Activated CD4-positive, alpha-beta T cell treated with anti-CD3 and anti-CD28 coated beads, Interleukin-2, Interleukin-4, amounts not matched to agents 100 ng/mL and 50 ng/mL, durations not matched to agents 16 hours and 8 hours (primary cell): ENCODE data around the gene ALDH1A3.

Source experiments
- DNase-seq: peaks from one replicate; pipeline ENCODE4 v3.0.0-alpha.2; 2020; ENCODE audit warnings: low spot score

Gene ALDH1A3

DNA sequence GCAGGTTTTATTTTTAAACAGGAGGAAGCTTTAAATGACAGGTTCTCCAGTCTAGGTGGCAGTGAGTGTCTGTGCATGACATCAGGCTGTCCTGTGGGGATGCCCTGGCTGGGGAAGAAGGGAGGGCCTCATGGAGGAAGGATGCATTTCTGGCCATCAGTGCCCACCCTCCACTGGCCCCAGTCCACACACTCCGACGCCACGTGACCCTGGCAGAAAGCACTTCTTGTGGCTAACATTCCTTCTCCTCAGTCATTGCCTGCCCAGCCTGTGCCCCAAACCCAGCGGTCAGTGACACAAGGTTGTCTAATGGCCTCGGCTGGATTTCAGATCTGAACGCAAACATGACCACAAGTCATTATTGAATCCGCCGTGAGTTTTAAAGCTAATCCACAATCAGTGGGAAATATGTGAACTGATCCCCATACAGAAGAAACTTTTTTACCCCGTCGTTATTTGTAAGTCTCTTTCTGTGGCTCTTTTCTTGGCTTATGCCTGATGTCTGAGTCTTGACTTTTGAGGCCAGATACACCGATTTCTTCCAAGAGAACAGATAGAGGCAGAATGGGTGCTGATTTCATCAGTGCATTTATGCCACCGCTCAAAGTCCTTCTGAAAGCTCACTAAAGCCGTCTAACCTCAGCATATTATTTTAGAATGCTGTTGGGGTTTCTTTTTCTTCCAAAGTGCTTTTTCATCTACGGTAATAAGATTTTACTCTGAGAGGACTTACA lies 22.2 kb downstream of the ALDH1A3 start:
- DNase-seq: no peak

DNA sequence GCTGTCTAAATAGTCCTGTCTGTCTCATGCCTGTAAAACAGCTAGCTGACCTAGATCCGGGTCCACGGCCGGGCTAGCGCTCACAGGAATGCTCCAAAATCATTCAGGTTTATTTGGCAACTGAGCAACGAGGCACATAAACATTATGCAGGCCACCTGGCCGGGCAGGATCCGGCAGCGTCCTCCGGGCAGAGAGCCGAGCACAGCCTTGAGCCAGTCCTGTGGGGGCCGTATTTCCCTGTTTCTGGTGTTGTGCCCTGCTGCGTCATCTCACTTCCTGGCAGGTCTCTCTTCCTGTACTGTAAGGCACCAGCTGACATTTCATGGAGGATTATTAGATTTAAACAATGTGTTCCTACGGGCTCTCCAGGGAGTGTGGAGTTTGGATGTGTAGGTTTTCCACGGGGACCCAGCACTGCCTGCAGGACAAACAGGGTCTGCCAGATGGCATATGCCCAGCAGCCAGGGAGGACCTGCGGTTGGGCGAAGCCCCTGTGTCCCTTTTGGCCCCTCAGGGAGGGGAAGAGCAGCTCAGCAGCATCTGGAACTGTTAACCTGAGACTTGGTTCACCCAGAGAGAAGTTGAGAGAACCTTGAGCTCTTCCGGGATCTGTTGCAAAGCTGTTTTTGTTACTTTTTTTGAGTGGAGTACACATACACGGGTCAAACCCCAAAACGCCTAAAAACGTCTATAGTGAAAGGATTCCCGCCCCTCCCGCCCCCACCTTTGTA lies 23.0 kb downstream of the ALDH1A3 start:
- DNase-seq: no peak

DNA sequence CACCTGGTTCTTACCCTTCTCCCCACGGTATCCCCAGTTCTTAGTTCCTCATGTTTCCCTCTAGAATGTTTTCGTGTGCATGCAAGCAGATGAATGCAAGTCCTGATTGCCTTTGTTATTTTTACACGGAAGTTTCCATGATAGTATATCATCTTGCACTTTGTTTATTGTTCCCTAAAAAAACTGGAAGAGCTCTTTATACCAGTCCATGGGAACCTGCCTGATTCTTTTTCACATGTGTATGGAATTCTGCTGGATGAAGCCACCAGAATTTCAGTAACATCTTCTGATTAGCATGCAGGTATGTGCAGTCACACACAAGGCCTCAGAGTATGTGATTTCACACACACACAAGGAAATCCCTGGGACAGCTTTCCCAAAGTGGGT lies 23.5 kb downstream of the ALDH1A3 start:
- no peak for DNase-seq

DNA sequence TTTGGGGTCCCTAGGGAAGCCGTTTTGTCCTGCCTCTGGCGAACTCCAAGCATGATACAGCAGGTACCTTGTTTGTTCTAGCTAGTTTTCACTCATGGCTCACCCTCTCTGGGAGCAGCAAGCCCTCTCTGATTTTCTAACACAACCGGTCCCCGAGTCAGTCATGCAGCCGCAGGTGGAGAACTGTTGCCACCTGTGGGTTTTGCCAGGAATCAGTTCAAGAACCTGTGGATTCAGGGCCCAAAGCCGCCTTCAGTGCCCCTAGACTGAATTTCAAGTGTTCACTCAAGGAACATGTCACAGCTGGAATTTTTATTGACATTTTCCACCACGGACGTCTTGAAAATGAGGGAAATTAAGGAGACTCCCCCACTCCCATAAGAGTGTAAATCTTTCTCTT lies 26.2 kb downstream of the ALDH1A3 start:
- no peak for DNase-seq

DNA sequence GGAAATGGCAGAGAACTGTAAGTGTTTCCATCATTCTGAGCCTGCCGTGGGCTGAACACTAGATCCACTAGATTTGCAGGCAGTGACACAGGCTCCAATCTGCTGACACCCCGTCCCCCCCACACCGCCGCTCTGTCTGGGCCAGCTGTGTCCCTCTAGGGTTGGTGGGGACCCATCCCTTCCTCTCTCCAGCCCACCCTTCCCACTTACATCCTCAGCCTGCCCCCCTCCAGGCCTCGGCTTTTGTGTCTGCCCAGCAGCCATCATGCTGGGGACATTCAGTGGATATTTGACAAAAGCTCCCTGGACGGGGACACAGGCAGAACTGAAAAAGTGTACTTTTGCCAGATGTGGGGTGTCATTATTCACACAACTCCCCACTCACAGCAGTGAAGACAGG lies 28.8 kb downstream of the ALDH1A3 start:
- no peak for DNase-seq

DNA sequence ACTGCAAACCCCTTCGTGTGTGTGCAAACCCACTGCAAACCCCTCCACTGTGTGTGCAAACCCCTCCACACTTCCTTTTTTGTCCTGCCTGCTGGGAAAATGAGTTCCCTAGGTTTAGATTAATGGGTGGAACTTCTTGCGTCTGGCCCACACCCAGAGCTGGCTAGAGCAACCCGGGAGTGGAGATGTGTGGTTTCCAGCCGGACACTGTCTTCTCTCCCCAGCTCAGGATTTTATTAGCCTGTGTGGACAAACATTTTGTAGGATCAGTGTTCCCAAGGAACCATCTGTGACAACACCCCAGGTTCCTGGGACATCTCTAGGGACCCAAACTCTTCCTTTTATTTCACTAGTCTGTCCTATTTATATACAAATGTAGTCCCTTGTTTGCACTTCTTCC lies 29.9 kb downstream of the ALDH1A3 start:
- DNase-seq: no peak

DNA sequence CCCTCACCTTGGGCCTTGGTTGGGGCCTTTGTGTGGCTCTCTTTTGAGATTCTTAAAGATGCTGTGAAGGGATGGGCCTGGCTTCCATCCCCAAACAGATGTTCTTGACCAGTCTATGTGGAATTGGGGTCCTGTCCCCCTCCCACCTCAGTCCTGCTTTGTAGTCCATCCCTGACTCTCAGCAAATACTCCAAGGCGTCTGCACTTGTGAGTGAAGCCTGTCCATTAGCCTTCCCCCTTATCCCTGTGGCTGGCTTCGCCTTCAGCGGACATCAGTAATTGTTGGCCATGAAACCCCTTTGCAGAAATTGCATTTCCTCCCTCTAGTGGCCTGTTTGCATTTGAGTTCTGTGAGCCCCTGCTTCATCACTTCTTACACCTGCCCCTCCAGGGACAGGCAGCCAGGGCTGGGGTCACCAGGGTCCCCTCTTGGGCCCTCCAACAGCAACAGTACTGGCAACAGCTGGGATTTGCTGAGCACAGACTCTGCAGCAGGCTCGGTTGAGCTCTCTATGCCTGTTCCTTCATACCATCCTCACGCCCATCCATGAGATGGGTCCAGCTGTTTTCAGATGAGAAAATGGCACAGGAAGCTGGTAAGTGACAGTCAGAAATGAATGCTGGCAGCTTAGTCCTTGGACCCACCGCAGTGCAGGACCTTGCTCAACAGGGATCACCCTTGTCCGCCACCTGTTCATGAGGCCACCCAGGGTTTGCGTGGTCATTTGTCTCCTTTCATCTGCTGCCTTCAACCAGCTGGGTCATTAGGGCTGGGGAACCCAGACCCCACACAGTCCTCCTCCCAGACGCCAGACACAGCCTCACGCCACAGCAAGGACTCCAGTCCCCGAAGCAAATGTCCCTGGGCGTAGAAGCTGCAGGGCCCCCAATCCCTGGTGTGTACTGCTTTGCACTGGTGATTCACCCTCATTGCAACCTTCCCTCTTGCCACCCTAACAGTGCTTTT lies 30.6 kb downstream of the ALDH1A3 start:
- DNase-seq: no peak

DNA sequence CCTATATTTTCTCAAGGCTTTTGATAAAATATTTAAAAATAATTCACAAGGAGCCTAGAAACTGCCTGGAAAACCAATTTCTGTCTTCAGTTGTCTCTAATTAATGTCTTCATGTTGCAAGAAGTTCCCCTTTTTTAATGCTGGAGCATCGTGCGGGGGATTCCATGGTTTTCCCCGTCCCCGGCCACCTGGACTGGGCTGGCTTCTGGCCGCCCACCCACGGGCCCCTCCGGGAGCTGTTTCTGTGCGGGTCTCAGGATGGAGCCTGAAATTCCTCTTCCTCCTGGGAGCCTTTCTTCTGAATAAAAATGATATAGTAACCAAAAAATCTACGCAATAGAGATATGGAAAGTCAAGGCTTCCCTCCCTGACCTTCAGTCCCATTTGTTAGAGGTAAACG lies 31.5 kb downstream of the ALDH1A3 start:
- no peak for DNase-seq

DNA sequence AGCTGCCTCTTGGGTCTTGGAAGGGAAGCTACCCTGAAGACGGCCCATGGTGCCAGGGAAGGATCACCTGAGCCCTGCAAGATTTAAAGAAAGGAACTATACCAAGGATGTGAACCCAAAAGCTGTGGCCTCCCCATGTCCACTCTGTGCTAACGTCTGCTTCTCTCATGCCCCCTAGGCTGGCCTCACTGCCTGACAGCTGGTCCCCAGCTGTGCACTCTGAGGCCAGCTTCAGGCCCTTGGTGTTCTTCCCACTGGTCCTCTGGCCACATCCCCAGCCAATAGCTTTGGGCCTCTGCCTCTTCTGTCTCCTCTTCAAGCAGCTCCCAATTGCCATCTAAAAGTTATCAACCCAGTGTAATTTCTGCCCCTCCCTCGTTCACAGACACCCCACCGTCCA lies 34.3 kb downstream of the ALDH1A3 start:
- DNase-seq: no peak

DNA sequence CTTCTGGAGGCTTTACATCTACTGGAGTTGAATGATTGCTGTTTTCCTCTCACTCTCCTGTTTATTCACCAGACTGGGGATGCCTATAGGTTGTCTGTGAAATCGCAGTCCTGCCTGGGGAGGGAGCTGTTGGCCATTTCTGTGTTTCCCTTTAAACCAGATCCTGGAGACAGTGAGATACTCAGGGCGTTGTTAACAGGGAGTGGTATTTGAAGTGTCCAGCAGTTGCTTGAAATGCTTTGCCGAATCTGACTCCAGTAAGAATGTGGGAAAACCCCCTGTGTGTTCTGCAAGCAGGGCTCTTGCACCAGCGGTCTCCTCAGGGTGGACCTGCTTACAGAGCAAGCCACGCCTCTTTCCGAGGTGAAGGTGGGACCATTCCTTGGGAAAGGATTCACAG lies 35.2 kb downstream of the ALDH1A3 start:
- DNase-seq: no peak

DNA sequence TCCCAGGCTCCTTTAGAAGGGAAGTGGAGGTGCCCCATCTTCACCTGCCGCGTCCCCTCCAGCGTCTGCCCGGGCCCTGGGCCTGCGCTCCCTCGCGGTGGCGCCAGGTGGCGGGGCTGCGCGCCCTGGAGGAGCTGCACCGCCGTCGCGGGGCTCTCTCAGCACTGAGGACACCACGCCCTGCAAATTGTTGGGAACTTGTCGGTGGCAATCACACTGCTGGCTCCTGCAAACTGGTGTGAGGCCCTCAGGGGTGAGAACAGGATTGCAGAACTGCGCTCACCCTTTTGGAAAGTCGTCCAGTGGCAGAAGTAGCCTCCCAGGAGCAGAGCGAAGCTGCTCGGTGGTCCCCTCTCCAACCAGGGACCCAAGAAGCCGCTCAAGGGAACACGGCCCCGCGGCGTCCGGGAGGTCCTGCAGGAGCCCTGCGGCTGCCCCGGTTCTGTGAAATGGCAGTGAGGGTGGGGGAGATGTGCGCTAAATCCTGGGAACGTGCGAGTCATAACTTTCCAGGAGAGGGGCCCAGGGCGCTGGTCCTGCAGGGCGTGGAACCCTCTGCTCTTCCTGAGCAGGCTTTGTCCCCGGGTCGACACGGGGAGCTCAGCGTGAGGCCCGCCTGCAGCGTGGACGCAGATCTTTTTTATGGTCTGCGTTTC lies 38.5 kb downstream of the ALDH1A3 start:
- DNase-seq: peak; percentile 71

DNA sequence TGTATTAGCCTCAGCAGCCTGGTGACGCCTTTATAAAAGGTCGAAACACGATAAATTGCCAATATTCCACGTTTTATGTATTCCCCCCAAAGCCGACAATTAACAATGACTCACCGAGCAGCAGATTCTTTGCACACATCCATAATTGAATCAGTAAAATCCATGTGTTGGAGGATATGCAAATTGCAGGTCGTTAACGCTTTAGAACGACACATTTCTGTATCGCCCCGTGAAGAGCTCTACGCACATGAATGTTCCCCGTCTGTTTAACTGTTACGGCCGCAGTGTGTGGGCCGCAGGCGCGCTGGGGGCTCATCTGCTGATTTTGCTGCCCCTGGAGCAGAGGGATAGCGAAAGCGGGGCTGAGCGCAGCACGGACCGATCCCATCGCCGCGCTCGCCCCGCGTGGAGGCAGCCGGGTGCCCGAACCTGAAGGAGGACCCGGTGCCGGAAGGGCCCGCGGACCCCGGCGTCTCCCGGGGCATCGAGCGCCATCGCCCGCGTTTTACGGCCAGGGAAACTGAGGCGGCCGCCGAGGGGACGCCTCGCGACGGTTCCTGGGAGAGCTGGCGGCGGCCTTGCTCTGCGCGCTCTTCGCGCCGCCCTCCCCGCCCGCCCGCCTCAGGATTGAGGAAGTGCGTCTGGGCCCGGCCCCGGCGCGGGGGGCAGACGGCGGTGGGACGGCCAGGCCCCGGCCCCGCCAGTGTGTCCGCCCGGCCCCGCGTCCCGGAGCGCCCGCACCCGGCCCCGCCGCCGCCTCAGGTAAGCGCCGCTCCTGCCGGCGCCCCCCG lies 39.3 kb downstream of the ALDH1A3 start, which contains the start of gene LRRK1:
Gene LRRK1 (plus strand): TSS at position 668 of the 791 bp plus-strand sequence. CDS start 5,276 bp downstream, outside the sequence.
- no peak for DNase-seq

DNA sequence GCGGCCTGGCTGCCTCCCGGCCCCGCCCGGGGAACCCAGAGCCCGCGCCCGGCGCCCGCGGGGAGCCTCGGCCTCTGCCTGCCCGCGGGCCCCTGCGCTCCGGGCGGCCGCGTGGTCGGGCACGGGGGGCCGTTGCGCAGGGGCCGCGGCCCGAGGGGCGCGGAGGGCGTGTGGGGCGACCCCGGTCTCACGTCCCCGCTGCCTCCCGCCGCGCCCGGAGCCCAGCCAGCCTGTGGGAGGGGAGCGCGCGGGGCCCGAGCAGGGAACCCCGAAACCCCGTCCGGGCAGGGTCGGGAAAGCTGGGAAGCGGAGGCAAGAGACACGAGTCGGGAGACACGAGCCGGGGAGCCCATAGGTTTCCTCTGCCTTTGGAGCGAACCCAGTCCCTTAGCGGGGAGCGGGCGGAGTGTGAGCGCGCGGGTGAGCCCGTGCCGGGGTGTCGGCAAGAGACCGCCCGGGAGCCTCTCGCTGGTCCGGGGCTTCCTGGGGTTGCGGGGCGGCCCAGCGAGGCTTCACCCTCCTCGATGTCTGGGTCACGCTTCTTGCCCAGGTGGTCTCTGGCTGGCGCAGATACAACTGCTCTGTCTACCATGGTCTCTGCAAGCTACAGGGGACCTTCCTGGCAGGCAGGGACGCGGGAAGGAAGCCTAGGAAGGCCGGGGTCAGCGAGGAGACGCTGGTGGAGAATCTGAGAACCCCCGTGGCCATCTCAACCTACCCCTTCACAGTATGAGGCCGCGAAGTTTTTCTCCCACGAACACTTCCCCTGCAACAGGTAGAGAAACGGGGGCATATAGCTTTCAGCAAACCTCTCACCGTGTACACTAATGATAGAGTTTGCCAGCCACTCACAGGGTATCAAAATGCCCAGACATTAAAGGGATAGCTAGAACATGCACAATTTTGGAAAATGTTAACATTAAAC lies 40.1 kb downstream of the ALDH1A3 start:
- DNase-seq: no peak

DNA sequence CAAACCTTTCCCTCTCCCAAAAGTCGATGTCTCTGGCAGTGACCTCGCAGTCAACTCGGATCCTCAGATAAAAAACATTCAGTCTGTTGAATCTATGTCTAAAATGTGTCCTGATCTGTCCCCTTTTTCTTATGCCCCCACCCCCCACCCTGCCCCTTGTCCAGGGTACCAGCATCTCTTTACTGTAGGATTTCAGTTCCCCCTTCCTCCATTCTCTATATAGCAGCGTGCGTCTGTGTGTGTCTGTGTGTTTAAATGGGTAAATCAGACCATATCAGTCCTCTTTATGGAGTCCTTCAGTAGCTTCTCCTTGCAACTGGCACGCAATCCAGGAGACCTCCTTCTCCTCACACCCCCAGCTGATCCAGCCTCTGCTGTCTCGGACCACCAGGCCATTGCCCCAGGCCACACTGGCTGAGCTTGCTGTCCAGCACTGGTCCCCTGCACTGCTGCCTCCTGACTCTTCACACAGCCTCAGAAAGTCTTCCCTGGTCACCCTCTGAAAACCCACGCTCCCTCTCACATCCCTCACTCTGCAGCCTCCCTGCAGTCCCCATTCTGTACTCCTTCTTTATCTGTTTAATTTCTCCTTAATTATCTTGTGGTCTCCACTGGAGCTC lies 41.0 kb downstream of the ALDH1A3 start:
- DNase-seq: no peak

DNA sequence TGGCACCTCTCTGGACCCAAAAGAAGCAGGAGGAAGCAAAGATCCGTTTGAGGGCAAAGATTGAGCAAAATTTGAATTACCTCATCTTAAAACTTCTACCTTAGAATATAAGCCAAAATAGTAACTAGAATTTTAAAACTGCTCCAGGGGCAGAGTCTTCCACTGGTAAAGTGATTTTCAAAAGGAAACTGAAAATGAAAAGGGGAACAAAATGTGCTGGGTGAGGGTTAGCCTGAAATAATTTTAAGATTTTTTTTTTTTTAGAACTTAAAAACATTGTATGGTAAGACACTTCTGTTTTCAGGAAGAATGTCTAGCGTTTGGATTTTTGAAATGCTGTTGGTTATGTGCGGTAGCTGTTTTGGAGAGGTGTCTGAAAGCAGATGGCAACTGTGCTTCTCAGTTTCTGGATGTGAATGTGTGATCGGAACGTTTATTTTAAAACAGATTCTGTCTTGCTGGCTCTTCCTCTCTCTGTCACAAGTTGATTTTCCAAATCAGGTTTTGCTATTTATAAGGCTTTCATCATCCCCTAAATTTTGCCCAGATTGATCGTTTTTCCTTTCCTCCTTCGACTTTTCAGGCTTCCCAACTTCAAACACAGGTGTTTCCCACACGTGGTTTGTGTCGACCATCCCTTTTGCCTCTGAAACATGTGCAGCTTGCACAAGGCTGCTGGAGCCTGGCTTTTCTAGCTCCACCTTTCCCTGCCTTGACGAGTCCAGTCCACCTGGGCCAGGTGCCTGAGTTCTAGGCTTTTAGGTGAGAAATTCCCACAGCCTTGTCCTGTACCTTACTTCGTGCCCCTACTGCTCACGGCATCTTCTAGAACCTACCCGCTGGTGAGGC lies 42.8 kb downstream of the ALDH1A3 start:
- no peak for DNase-seq

DNA sequence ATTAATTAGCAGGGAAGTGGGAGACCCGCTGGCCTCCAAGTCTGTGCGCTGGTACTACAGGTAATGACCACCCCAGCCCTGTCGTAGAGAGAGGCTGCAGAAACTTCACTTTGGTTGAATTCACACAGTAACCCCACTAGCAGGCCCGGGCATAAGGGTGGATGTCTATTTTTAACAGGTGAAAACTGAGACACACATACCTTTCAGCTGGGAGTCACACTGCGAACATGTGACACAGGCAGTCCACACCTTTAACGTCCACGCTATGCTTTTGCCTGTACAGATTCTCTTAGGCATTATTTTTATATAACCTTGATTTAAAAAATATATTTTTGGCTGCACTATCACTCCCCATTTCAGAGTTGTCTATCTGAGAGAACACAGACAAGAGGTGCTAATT lies 43.4 kb downstream of the ALDH1A3 start:
- no peak for DNase-seq

DNA sequence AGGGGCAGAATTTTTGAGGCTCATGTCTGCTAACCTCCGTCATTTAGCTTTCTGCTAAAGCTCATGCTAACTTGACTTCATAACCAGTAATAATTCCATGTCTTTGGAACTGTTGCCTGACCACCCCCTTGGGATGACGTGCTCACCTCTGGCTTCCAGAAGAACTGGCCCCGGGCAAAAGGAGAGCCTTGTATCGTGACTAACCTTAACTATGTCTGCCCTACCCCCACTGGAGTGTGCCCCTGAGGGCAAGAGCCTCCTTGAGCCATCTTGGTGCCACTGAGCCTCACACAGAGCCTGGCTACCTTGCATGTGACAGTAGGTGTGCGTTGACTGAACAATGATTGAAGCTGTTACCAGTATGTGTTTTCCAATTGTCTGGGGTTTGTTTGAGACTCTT lies 44.3 kb downstream of the ALDH1A3 start:
- no peak for DNase-seq

DNA sequence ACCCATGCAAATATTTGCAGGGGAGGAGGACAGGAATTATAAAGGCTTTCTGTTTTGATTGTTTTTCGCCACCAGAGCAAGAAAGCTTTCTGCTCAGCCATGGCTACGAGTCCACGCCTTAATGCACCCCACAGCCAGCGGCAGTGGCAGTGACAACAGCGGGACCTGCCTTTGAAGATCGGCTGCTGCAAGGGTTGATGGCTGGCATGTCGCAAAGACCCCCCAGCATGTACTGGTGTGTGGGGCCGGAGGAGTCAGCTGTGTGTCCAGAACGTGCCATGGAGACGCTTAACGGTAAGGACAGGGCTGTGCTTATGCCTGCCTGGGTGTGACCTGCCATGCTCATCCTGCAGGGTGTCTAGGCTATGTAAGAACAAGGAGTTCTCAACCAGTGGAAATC lies 44.8 kb downstream of the ALDH1A3 start:
- DNase-seq: no peak

DNA sequence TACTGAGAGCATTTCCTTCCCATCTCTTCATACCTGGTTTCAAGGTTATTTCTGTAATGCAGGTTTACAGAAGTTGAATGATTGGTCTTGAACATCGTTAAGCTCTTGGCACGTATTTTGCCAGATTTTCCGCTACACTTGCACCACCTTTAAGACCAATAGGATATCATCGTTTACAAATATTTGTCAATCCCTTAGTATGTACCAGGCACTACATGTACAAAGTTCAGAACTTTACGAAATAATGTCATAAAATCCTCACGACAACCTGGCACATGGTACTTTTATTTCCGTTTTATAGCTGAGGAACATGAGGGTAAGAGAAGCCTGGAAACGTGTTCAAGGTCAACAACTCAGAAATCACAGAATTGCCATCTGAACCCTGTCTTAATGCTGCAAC lies 45.8 kb downstream of the ALDH1A3 start:
- no peak for DNase-seq
